ENCODE results near the gene ABCG4. TPM values are rescaled to one million over a fixed set of nuclear protein-coding genes. Genes with fewer than 3 reads are reported as not detected.
"Not testable (repeated sequence)": the region's sequence is repeated elsewhere in the genome, so short reads cannot be mapped to it uniquely, and the experiment has no call there.

ABCG4 gene
- total RNA-seq, 1 experiment from 2014 or later = 0.39 TPM

- Histone ChIP-seq H3K36me3 (ENCODE audit: control insufficient read depth, insufficient read depth, low read length) (no peaks in the 10 kb centered on the region), H3K4me3 (ENCODE audit: low read depth in 2 of 2, low read length in 2 of 2) (no peak overlapping the region), H3K4me1 (ENCODE audit: control insufficient read depth, insufficient read depth, low read length) (0 out of 2 replicates have a peak, but pooled peaks cover 2% of the 10 kb centered on the region), H3K27ac (ENCODE audit: low read length) (no peak overlapping the region), H3K9me3 (ENCODE audit: control insufficient read depth, insufficient read depth, low read depth, low read length) (no peaks in the 10 kb centered on the region), H3K27me3 (ENCODE audit: control insufficient read depth, insufficient read depth, low read length) (no peaks in the 10 kb centered on the region)
- CTCF ChIA-PET = interaction anchor here (0.9 kb wide), 1 partner anchor 37 kb away, joined by 3 read pairs; no protein-coding TSS in a partner anchor
- intact Hi-C loops (cut with micrococcal nuclease; ENCODE audit: unreplicated experiment) (no loop called here), in situ Hi-C loops (cut with HindIII; ENCODE audit: low pct_unique_long_range_greater_than_20kb, low sequenced_read_pairs) (no loop called here)
- no peak for TF ChIP-seq POLR2AphosphoS5 (IDR thresholded peaks at IDR 0.05; ENCODE audit: low read depth, low read length)
- TF ChIP-seq REST (IDR thresholded peaks at IDR 0.05; ENCODE audit: insufficient read depth in 1 of 2, low read depth in 2 of 2, low read length in 1 of 2) = no peak
- POLR2A ChIA-PET = interaction anchor here (0.7 kb wide), 1 partner anchor 106 kb away, joined by 5 read pairs; no protein-coding TSS in a partner anchor
- ATAC-seq (no peak), DNase-seq (ENCODE audit: low read depth, low spot score) (no peak)
- BruUV-seq (replicated peaks) = no TSS peak
Measured at GRCh38 chr11:119190531-119190930, 41.7 kb downstream of the ABCG4 start.

GRCh38 chr11:119191265-119191664, 42.4 kb downstream of the ABCG4 start:
- intact Hi-C loops (cut with micrococcal nuclease; ENCODE audit: unreplicated experiment); H3K27me3 ChIP-seq (ENCODE audit: control insufficient read depth, insufficient read depth, low read length); H3K9me3 ChIP-seq (ENCODE audit: control insufficient read depth, insufficient read depth, low read depth, low read length); POLR2A ChIA-PET; H3K36me3 ChIP-seq (ENCODE audit: control insufficient read depth, insufficient read depth, low read length); H3K27ac ChIP-seq (ENCODE audit: low read length); BruUV-seq (replicated peaks); ATAC-seq; in situ Hi-C loops (cut with HindIII; ENCODE audit: low pct_unique_long_range_greater_than_20kb, low sequenced_read_pairs); H3K4me3 ChIP-seq (ENCODE audit: low read depth in 2 of 2, low read length in 2 of 2); H3K4me1 ChIP-seq (ENCODE audit: control insufficient read depth, insufficient read depth, low read length); DNase-seq (ENCODE audit: low read depth, low spot score): not testable (repeated sequence)
- CTCF ChIA-PET = interaction anchor here (0.9 kb wide), 1 partner anchor 38 kb away, joined by 3 read pairs; no protein-coding TSS in a partner anchor

GRCh38 chr11:119192111-119192510, 43.3 kb downstream of the ABCG4 start:
- Histone ChIP-seq H3K27ac (ENCODE audit: low read length) (no peak overlapping the region), H3K4me3 (ENCODE audit: low read depth in 2 of 2, low read length in 2 of 2) (no peak overlapping the region), H3K9me3 (ENCODE audit: control insufficient read depth, insufficient read depth, low read depth, low read length) (no peaks in the 10 kb centered on the region), H3K27me3 (ENCODE audit: control insufficient read depth, insufficient read depth, low read length) (no peaks in the 10 kb centered on the region), H3K36me3 (ENCODE audit: control insufficient read depth, insufficient read depth, low read length) (no peaks in the 10 kb centered on the region), H3K4me1 (ENCODE audit: control insufficient read depth, insufficient read depth, low read length) (no peaks in the 10 kb centered on the region)
- TF ChIP-seq TCF7L2 (IDR thresholded peaks at IDR 0.05; ENCODE audit: low read depth, low read length) (no peak), REST (IDR thresholded peaks at IDR 0.05; ENCODE audit: insufficient read depth in 1 of 2, low read depth in 2 of 2, low read length in 1 of 2) (no peak), CTCF (IDR thresholded peaks at IDR 0.05) (no peak), POLR2AphosphoS5 (IDR thresholded peaks at IDR 0.05; ENCODE audit: low read depth, low read length) (no peak)
- in situ Hi-C loops (cut with HindIII; ENCODE audit: low pct_unique_long_range_greater_than_20kb, low sequenced_read_pairs) = no loop called here
- BruUV-seq (replicated peaks) = no TSS peak
- CTCF ChIA-PET = interaction anchor here (0.6 kb wide), 1 partner anchor 14 kb away, joined by 6 read pairs; the partner anchor contains the start of gene CBL
- POLR2A ChIA-PET = interaction anchor here (0.6 kb wide), 1 partner anchor 45 kb away, joined by 4 read pairs; no protein-coding TSS in a partner anchor
- DNase-seq (ENCODE audit: low read depth, low spot score) (no peak), ATAC-seq (no peak)
- intact Hi-C loops (cut with micrococcal nuclease; ENCODE audit: unreplicated experiment) = no loop called here

Data from Panc1 (cell line).